Measurements from ENCODE around the gene NT5C3A.
"Not testable (repeated sequence)": the region's sequence is repeated elsewhere in the genome, so short reads cannot be mapped to it uniquely, and the experiment has no call there.

NT5C3A gene

GRCh38 chr7:33039903-33040292 lies 22.7 kb downstream of the NT5C3A start:
- DNase-seq, result no peak

- DNase-seq, result no peak
Observed at GRCh38 chr7:33039257-33039902, 23.2 kb downstream of the NT5C3A start.

GRCh38 chr7:33038639-33039038 lies 23.9 kb downstream of the NT5C3A start:
- DNase-seq, result no peak

GRCh38 chr7:33035776-33036175 lies 26.8 kb downstream of the NT5C3A start:
- DNase-seq, result no peak

- no peak for DNase-seq
Observed at GRCh38 chr7:33024189-33024757, 38.3 kb downstream of the NT5C3A start.

- DNase-seq, result no peak
Observed at GRCh38 chr7:33012364-33012763, 50.2 kb downstream of the NT5C3A start.

- no peak for DNase-seq
Observed at GRCh38 chr7:33009734-33010133, 52.8 kb downstream of the NT5C3A start.

GRCh38 chr7:33005690-33006089 lies 56.9 kb downstream of the NT5C3A start:
- DNase-seq, result not testable (repeated sequence)

- DNase-seq, result not testable (repeated sequence)
Observed at GRCh38 chr7:33005193-33005592, 57.4 kb downstream of the NT5C3A start.

GRCh38 chr7:33004104-33004616 lies 58.4 kb downstream of the NT5C3A start:
- not testable (repeated sequence) for DNase-seq

GRCh38 chr7:33003111-33003510 lies 59.5 kb downstream of the NT5C3A start:
- not testable (repeated sequence) for DNase-seq

GRCh38 chr7:32999380-32999779 lies 63.2 kb downstream of the NT5C3A start:
- DNase-seq, result not testable (repeated sequence)

- not testable (repeated sequence) for DNase-seq
Observed at GRCh38 chr7:32998361-32999171, 64.0 kb downstream of the NT5C3A start.

GRCh38 chr7:32997956-32998355 lies 64.6 kb downstream of the NT5C3A start:
- DNase-seq, result not testable (repeated sequence)

- DNase-seq, result not testable (repeated sequence)
Observed at GRCh38 chr7:32992750-32993149, 69.8 kb downstream of the NT5C3A start.

- DNase-seq, result not testable (repeated sequence)
Observed at GRCh38 chr7:32991975-32992700, 70.4 kb downstream of the NT5C3A start.

- not testable (repeated sequence) for DNase-seq
Observed at GRCh38 chr7:32991068-32991585, 71.4 kb downstream of the NT5C3A start.

- DNase-seq, result not testable (repeated sequence)
Observed at GRCh38 chr7:32988148-32988547, 74.4 kb downstream of the NT5C3A start.

GRCh38 chr7:32979902-32980301 lies 82.7 kb downstream of the NT5C3A start:
- DNase-seq, result not testable (repeated sequence)

GRCh38 chr7:32979246-32979645 lies 83.3 kb downstream of the NT5C3A start:
- not testable (repeated sequence) for DNase-seq

GRCh38 chr7:32977159-32977558 lies 85.4 kb downstream of the NT5C3A start:
- DNase-seq, result not testable (repeated sequence)

GRCh38 chr7:32971967-32972366 lies 90.6 kb downstream of the NT5C3A start:
- not testable (repeated sequence) for DNase-seq

- DNase-seq, result not testable (repeated sequence)
Observed at GRCh38 chr7:32967268-32967582, 95.4 kb downstream of the NT5C3A start.
